GM12878 (cell line): Measurements from ENCODE around the gene PLAC1. TPM values are rescaled to one million over a fixed set of nuclear protein-coding genes. Genes with fewer than 3 reads are reported as not detected.

Experiments used
- ATAC-seq: fragments of 200-7000 bp; cut with Tn5 transposase; 3 replicates; pipeline ENCODE4 v1.9.1; 2020; ENCODE audit warnings: mild to moderate bottlenecking, moderate library complexity
- BruUV-seq: library from RNA; stranded (reverse); fragments of 400-500 nt; replicated peaks from 2 replicates; lab custom pipeline; 2021; lab: Mats Ljungman, UMichigan
- CTCF ChIA-PET: fragments of 300-600 bp; sonication (Branson Sonifier 250); formaldehyde crosslinking; extraction: SDS; loops from one replicate; lab custom pipeline; 2021; ENCODE audit warnings: inconsistent platforms; lab: Yijun Ruan, JAX
- POLR2A ChIA-PET: fragments of 350-600 bp; formaldehyde crosslinking; extraction: SDS; loops from one replicate; lab custom pipeline; 2021; ENCODE audit warnings: inconsistent platforms; lab: Charles Lee
- RAD21 ChIA-PET: fragments of 300-600 bp; sonication (Branson Sonifier 250); formaldehyde crosslinking; loops from one replicate; lab custom pipeline; 2023; ENCODE audit warnings: antibody characterized with exemption; ENCODE audit not compliant: unreplicated experiment; lab: Charles Lee
- SMC1A ChIA-PET: fragments of 300-600 bp; sonication (Branson Sonifier 250); formaldehyde crosslinking; loops from one replicate; lab custom pipeline; 2023; ENCODE audit not compliant: unreplicated experiment, uncharacterized antibody; lab: Charles Lee
- DNase-seq: peaks from one replicate; pipeline ENCODE4 v3.0.0-alpha.2; 2011; ENCODE audit warnings: low read depth, low spot score
- FAIRE-seq: peaks from 3 replicates; lab custom pipeline; 2011; peaks lifted over from hg19 to GRCh38; lab: Jason Lieb, UNC
- H2AFZ ChIP-seq: 2 replicates; pipeline ENCODE4 v1.6.0; 2011; ENCODE audit warnings: low read depth, low read length, control low read depth; ENCODE audit not compliant: control insufficient read depth
- H3K27ac ChIP-seq: 2 replicates; pipeline ENCODE4 v1.5.1; 2011; ENCODE audit warnings: control low read depth; ENCODE audit not compliant: control insufficient read depth, insufficient read depth
- H3K27me3 ChIP-seq, 2 experiments: replicated peaks in 1 of 2; 2 replicates each; pipeline versions ENCODE4 v1.6.0 to v1.6.1; 2011; ENCODE audit warnings: low read length in 1 of 2; ENCODE audit not compliant: control insufficient read depth in 2 of 2, insufficient read depth in 2 of 2
- H3K36me3 ChIP-seq, 2 experiments: 2 replicates each; pipeline ENCODE4 v1.5.1; 2011; ENCODE audit warnings: low read length in 1 of 2; ENCODE audit not compliant: control insufficient read depth in 2 of 2, insufficient read depth in 2 of 2
- H3K4me1 ChIP-seq: 2 replicates; pipeline ENCODE4 v1.6.1; 2011; ENCODE audit warnings: mild to moderate bottlenecking, low read length, moderate library complexity, mixed read lengths; ENCODE audit not compliant: control insufficient read depth, insufficient read depth
- H3K4me2 ChIP-seq: 2 replicates; pipeline ENCODE4 v1.6.0; 2011; ENCODE audit warnings: control low read depth; ENCODE audit not compliant: control insufficient read depth, insufficient read depth
- H3K4me3 ChIP-seq: fragments of 200-600 bp; sonication (generic); 2 replicates; pipeline ENCODE4 v1.5.1; 2016
- H3K79me2 ChIP-seq: 2 replicates; pipeline ENCODE4 v1.6.0; 2011; ENCODE audit warnings: low read length; ENCODE audit not compliant: control insufficient read depth, insufficient read depth
- H3K9ac ChIP-seq: 2 replicates; pipeline ENCODE4 v1.8.0; 2011; ENCODE audit warnings: low read length, control low read depth, mixed read lengths; ENCODE audit not compliant: control insufficient read depth, insufficient read depth
- H3K9me3 ChIP-seq: replicated peaks from 3 replicates; pipeline ENCODE4 v1.5.1; 2011; ENCODE audit warnings: mild to moderate bottlenecking, low read length; ENCODE audit not compliant: control insufficient read depth, insufficient read depth
- H4K20me1 ChIP-seq: 2 replicates; pipeline ENCODE4 v1.6.0; 2011; ENCODE audit not compliant: control insufficient read depth, insufficient read depth
- FOS ChIP-seq: IDR thresholded peaks from 3 replicates; pipeline ENCODE4 v1.6.1; 2011; ENCODE audit warnings: borderline replicate concordance; ENCODE audit not compliant: insufficient read length; ENCODE audit errors: extremely low read depth
- IRF3 ChIP-seq: fragments of 450-650 bp; IDR thresholded peaks from 2 replicates; pipeline ENCODE4 v1.6.1; 2014; ENCODE audit warnings: mild to moderate bottlenecking
- JUND ChIP-seq: IDR thresholded peaks from 2 replicates; pipeline ENCODE4 v1.6.1; 2012; ENCODE audit warnings: low read depth, mild to moderate bottlenecking, low read length, improper control_type of control experiment, moderate library complexity
- MAX ChIP-seq: IDR thresholded peaks from 2 replicates; pipeline ENCODE4 v1.6.1; 2012; ENCODE audit warnings: low read depth, low read length, improper control_type of control experiment
- MLLT1 ChIP-seq: fragments of 450-650 bp; IDR thresholded peaks from 2 replicates; pipeline ENCODE4 v1.6.1; 2016; ENCODE audit warnings: mild to moderate bottlenecking
- MTA2 ChIP-seq: fragments of 450-650 bp; IDR thresholded peaks from 2 replicates; pipeline ENCODE4 v1.6.1; 2016; ENCODE audit warnings: low read depth, mild to moderate bottlenecking, moderate library complexity
- NBN ChIP-seq: fragments of 450-650 bp; IDR thresholded peaks from 2 replicates; pipeline ENCODE4 v1.6.1; 2016
- NR2C1 ChIP-seq: fragments of 450-650 bp; IDR thresholded peaks from 2 replicates; pipeline ENCODE4 v1.6.1; 2017; ENCODE audit warnings: antibody characterized with exemption, mild to moderate bottlenecking, moderate library complexity
- RFX5 ChIP-seq: IDR thresholded peaks from 2 replicates; pipeline ENCODE4 v1.6.1; 2011; ENCODE audit warnings: low read depth, low read length, improper control_type of control experiment
- SREBF2 ChIP-seq: IDR thresholded peaks from 2 replicates; pipeline ENCODE4 v1.6.1; 2012; ENCODE audit warnings: mild to moderate bottlenecking, low read length
- SRF ChIP-seq, 2 experiments: IDR thresholded peaks; 2 replicates each; pipeline ENCODE4 v1.6.1; 2011; ENCODE audit warnings: low read depth in 2 of 2, low read length in 2 of 2, mild to moderate bottlenecking in 1 of 2, moderate library complexity in 1 of 2
- TARDBP ChIP-seq: IDR thresholded peaks from 2 replicates; pipeline ENCODE4 v1.6.1; 2016; ENCODE audit warnings: borderline replicate concordance
- WGBS: methylation state at CpG from one replicate; pipeline ENCODE4 v1.1.6; 2016; ENCODE audit warnings: low lambda C conversion rate; ENCODE audit not compliant: insufficient replicate concordance, insufficient coverage; ENCODE audit errors: missing lambda C conversion rate; 5-methylcytosine and 5-hydroxymethylcytosine counted together
- in situ Hi-C: fragments of 300-500 bp; cut with MboI; formaldehyde crosslinking; loops from 9 replicates; pipeline ENCODE4 v1.14.3; 2018; ENCODE audit warnings: mixed read lengths
- intact Hi-C: fragments of 100-400 bp; cut with micrococcal nuclease; formaldehyde crosslinking; loops from one replicate; pipeline ENCODE4 v1.14.2; 2022; ENCODE audit not compliant: unreplicated experiment
- polyA plus RNA-seq, 11 experiments: library from polyadenylated mRNA; depleted of rRNA in 4 of 11; unstranded in 6 of 11; stranded (reverse) in 5 of 11; fragments of >200 nt; fragmentation: Nextera tagmentation in 4 of 11; fragmentation: Illumina TruSeq in 1 of 11; extraction: Ambion mirVana in 4 of 11; extraction: Trizol in 1 of 11; gene quantifications; 1 replicate in 1 of 11; 2 replicates in 10 of 11; pipeline versions ENCODE4 v1.2.1 to v1.2.3, GENCODE V29; 2011 to 2016; ENCODE audit warnings: inconsistent platforms in 2 of 11, missing spikeins in 2 of 11, low read depth in 1 of 11
- total RNA-seq, 4 experiments: library from RNA; depleted of rRNA in 3 of 4; stranded (reverse); fragments of >200 nt in 3 of 4; fragmentation: Illumina TruSeq in 1 of 4; extraction: Trizol in 1 of 4; gene quantifications; 2 replicates each; pipeline versions ENCODE4 v1.2.1 to v1.2.3, GENCODE V29; 2013 to 2021

PLAC1 gene
- total and polyA plus RNA-seq, 10 of the 15 experiments (the other 5 are each of a cell fraction or from before 2014, with no cell fraction given), result 0.05 to 0.42 (median 0.17) TPM; not detected in 5

- no peak for TF ChIP-seq IRF3
- TF ChIP-seq, all 136 proteins: peak for 0
Measured at GRCh38 chrX:134547047-134547679, 111.1 kb downstream of the PLAC1 start (continued).

GRCh38 chrX:134546187-134546586 lies 112.1 kb downstream of the PLAC1 start:
- Histone ChIP-seq H3K9me3 (no peaks in the 10 kb centered on the region; the same call in 1 of the 3 replicates), H3K27me3 (peaks cover 2 to 8% of the 10 kb centered on the region in 2 experiments; a peak in 3 of 4 replicates), H3K4me3 (no peak overlapping the region), H3K27ac (no peak overlapping the region), H2AFZ (no peak overlapping the region), H3K9ac (no peak overlapping the region), H3K36me3 (no peaks in the 10 kb centered on the region), H3K4me1 (peaks cover 3% of the 10 kb centered on the region; the same call in 1 of the 2 replicates), H3K79me2 (no peaks in the 10 kb centered on the region), H4K20me1 (no peaks in the 10 kb centered on the region), H3K4me2 (no peak overlapping the region)
- no peak for DNase-seq
- FAIRE-seq, result no peak
- ChIA-PET RAD21 (no interaction called here), SMC1A (no interaction called here), POLR2A (no interaction called here), CTCF (no interaction called here)
- TF ChIP-seq NBN, result no peak
- WGBS, result 94% methylated on average over 31 of the region's 35 CpGs
- BruUV-seq, result no TSS peak
- ATAC-seq, result no peak
- in situ Hi-C loops, result no loop called here
- intact Hi-C loops, result no loop called here

GRCh38 chrX:134545510-134545909 lies 112.8 kb downstream of the PLAC1 start:
- BruUV-seq, result no TSS peak
- H3K9me3 ChIP-seq, result no peaks in the 10 kb centered on the region; the same call in 1 of the 3 replicates
- H4K20me1 ChIP-seq, result no peaks in the 10 kb centered on the region
- H3K4me2 ChIP-seq, result no peak overlapping the region
- H3K27ac ChIP-seq, result no peak overlapping the region
- CTCF ChIA-PET, result no interaction called here
- peaks cover 3% of the 10 kb centered on the region; the same call in 1 of the 2 replicates for H3K4me1 ChIP-seq
- RAD21 ChIA-PET, result no interaction called here
- no peak overlapping the region for H3K9ac ChIP-seq
- no peak for DNase-seq
- 84% methylated on average over 20 of the region's 20 CpGs for WGBS
- POLR2A ChIA-PET, result no interaction called here
- in situ Hi-C loops, result no loop called here
- FAIRE-seq, result no peak
- SMC1A ChIA-PET, result no interaction called here
- ATAC-seq, result no peak
- no peak overlapping the region for H3K4me3 ChIP-seq
- intact Hi-C loops, result no loop called here
- peaks cover 2 to 8% of the 10 kb centered on the region in 2 experiments; a peak in 3 of 4 replicates for H3K27me3 ChIP-seq
- H3K36me3 ChIP-seq, result no peaks in the 10 kb centered on the region
- H2AFZ ChIP-seq, result no peak overlapping the region
- H3K79me2 ChIP-seq, result no peaks in the 10 kb centered on the region
- no peak for TF ChIP-seq SRF (IDR thresholded peaks at IDR 0.05; ENCODE audit: low read depth in 2 of 2, low read length in 2 of 2)
- TF ChIP-seq FOS, result no peak
- no peak for TF ChIP-seq MLLT1
- no peak for TF ChIP-seq MAX
- TF ChIP-seq JUND, result no peak
- TF ChIP-seq RFX5, result no peak
- TF ChIP-seq SREBF2, result no peak
- TF ChIP-seq MTA2, result no peak
- no peak for TF ChIP-seq TARDBP
- no peak for TF ChIP-seq NR2C1
